ENCODE measurements around the gene ENPP6. TPM values are rescaled to one million over a fixed set of nuclear protein-coding genes. Genes with fewer than 3 reads are reported as not detected.

The ENPP6 gene
- total RNA-seq, 2 experiments from 2014 or later, result 0.47 to 0.75 TPM

DNA sequence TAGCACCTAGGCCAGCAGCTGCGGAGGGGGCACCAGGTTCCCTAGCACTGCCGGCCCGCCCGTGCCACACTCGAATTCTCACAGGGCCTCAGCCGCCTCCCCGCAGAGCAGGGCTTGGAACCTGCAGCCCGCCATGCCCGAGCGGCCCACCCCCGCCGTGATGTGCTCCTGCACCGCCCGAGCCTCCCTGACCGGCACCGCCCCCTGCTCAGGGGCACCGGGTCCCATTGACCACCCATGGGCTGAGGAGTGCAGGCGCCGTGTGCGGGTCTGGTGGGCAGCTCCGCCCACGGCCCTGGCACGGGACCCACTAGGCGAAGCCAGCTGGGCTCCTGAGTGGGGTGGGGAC is 35.4 kb upstream of the ENPP6 start:
- H3K36me3 Mint-ChIP-seq (ENCODE audit: low read depth), result no peaks in the 10 kb centered on the region
- no peaks in the 10 kb centered on the region for H3K9me3 Mint-ChIP-seq
- POLR2A ChIA-PET, result interaction anchor here (0.6 kb wide), 1 partner anchor 481 kb away, joined by 3 read pairs; the partner anchor contains the start of gene CENPU
- CTCF ChIA-PET, result interaction anchor here (0.6 to 5.6 kb wide), 4 partner anchors 12 to 584 kb away, joined by 3 to 60 read pairs (median 4); no protein-coding TSS in a partner anchor
- peaks cover 2% of the 10 kb centered on the region for H3K27me3 Mint-ChIP-seq
- DNase-seq, result no peak
- H3K27ac Mint-ChIP-seq, result no peak overlapping the region
- no peak overlapping the region for H3K4me3 Mint-ChIP-seq
- peaks cover 7% of the 10 kb centered on the region for H3K4me1 Mint-ChIP-seq

DNA sequence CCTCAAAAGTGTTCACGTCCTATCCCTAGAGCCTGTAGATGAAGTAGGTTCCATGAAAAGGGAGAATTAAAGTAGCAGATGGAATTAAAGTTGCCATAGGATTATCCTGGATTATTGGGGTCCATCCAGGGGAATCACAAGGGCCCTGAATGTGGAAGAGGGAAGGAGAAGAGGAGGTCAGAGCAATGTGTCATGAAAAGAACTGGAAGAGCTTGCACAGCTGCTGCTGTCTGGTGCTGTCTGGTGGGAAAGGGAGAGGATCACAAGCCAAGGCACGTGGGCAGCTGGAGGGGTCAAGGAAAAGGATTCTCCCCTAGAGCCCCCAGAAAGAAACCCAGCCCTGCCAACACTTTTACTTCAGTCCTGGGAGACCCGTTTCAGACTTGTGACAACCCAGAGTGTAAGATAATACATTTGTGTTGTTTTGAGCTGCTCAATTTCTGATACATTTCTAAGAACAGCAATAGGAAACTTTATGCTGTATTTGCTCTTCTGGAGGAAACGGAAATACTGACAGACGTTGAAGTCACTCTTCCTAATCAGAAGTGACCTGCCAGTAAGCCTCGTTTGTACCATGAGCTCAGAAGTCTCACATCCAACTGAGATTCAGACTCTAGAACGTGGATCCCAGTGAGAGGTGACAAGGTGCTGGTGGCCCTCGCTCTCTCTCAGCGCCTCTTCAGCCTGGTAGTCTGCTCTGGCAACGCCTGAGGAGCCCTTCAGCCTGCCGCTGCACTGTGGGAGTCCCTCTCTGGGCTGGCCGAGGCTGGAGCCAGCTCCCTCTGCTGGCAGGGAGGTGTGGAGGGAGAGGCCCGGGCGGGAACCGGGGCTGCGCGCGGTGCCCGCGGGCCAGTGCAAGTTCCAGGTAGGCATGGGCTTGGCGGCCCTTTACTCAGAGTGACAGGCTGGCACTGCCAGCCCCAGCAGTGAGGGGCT is 34.7 kb upstream of the ENPP6 start:
- Mint-ChIP-seq H3K27me3 (peaks cover 4% of the 10 kb centered on the region), H3K36me3 (ENCODE audit: low read depth) (no peaks in the 10 kb centered on the region), H3K4me3 (no peak overlapping the region), H3K27ac (no peak overlapping the region), H3K4me1 (peaks cover 7% of the 10 kb centered on the region), H3K9me3 (no peaks in the 10 kb centered on the region)
- POLR2A ChIA-PET, result no interaction called here
- CTCF ChIA-PET, result interaction anchor here (0.6 to 5.6 kb wide), 6 partner anchors 10 to 585 kb away, joined by 3 to 60 read pairs (median 4); no protein-coding TSS in a partner anchor
- no peak for DNase-seq

- Mint-ChIP-seq H3K4me1 (peaks cover 7% of the 10 kb centered on the region), H3K4me3 (no peak overlapping the region), H3K27me3 (peaks cover 6% of the 10 kb centered on the region), H3K27ac (no peak overlapping the region), H3K36me3 (ENCODE audit: low read depth) (no peaks in the 10 kb centered on the region), H3K9me3 (no peaks in the 10 kb centered on the region)
- ChIA-PET POLR2A (no interaction called here), CTCF (interaction anchor here (1.0 to 5.6 kb wide), 7 partner anchors 8 to 490 kb away, joined by 3 to 60 read pairs (median 3); no protein-coding TSS in a partner anchor)
- no peak for DNase-seq
Observed at GRCh38 chr4:184251670-184251980, 34.0 kb upstream of the ENPP6 start.

DNA sequence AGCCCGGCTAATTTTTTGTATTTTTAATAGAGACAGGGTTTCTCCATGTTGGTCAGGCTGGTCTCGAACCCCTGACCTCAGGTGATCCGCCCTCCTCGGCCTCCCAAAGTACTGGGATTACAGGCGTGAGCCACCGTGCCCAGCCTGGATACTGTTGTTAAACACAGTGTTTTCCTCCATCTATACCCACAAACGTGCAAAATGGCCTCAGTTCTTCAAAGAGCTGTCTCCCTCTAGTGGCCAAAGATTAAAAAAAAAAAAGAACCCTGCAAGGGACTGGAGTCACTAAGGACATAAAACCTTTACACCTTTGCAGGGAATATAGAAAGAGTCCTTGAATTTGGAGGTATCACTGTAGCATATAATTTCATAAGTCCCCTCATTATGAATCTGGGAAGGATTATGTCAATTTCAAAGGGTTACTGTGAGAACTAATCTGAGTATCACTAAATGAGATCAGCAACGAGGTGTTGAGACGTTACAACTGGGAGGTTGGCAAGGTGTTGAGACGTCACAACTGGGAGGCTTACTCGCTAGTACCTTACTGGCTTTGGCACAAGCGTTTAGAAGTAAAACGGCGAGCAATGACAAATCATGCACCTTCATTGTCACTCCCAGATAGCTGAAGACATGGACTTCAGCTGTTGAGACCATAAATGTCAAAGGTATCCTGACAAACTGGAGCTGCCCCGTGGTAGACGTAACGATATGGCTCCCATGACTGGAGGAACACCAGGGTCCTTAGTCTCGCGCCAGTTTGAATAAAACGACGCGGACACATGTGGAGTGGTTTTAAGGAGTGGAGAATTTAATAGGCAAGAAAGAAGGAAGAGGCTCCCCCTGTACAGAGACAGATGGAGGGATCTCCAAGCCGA is 33.4 kb upstream of the ENPP6 start:
- no peaks in the 10 kb centered on the region for H3K36me3 Mint-ChIP-seq (ENCODE audit: low read depth)
- ChIA-PET CTCF (interaction anchor here (1.0 to 5.6 kb wide), 7 partner anchors 9 to 491 kb away, joined by 3 to 60 read pairs (median 3); no protein-coding TSS in a partner anchor), POLR2A (no interaction called here)
- peaks cover 7% of the 10 kb centered on the region for H3K4me1 Mint-ChIP-seq
- H3K4me3 Mint-ChIP-seq, result no peak overlapping the region
- DNase-seq, result peak; percentile 38
- no peak overlapping the region for H3K27ac Mint-ChIP-seq
- H3K9me3 Mint-ChIP-seq, result no peaks in the 10 kb centered on the region
- peaks cover 6% of the 10 kb centered on the region for H3K27me3 Mint-ChIP-seq

- Mint-ChIP-seq H3K36me3 (ENCODE audit: low read depth) (no peaks in the 10 kb centered on the region), H3K4me3 (no peak overlapping the region), H3K27me3 (peaks cover 6% of the 10 kb centered on the region), H3K27ac (no peak overlapping the region), H3K9me3 (peaks cover 2% of the 10 kb centered on the region), H3K4me1 (peaks cover 7% of the 10 kb centered on the region)
- CTCF ChIA-PET, result interaction anchor here (1.5 to 1.7 kb wide), 2 partner anchors 13 kb away, joined by 4 to 5 read pairs; no protein-coding TSS in a partner anchor
- POLR2A ChIA-PET, result no interaction called here
- no peak for DNase-seq
Observed at GRCh38 chr4:184248216-184248615, 30.5 kb upstream of the ENPP6 start.

DNA sequence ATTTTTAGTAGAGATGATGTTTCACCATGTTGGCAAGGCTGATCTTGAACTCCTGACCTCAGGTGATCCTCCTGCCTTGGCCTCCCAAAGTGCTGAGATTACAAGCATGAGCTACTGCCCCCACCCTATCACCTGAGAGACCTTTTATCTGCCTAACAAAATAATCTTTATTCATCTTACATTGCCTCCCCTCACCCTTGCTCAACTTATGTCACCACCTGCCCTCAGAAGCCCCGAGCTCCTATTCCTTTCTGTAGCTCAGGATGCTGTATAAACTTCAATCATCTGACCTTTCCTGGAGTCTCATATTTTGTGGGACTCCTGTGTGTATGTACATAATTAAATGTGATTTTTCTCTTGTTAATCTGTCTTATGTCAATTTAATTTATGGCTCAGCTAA is 29.7 kb upstream of the ENPP6 start:
- Mint-ChIP-seq H3K9me3 (peaks cover 2% of the 10 kb centered on the region), H3K4me1 (peaks cover 7% of the 10 kb centered on the region), H3K27me3 (peaks cover 6% of the 10 kb centered on the region), H3K27ac (no peak overlapping the region), H3K36me3 (ENCODE audit: low read depth) (no peaks in the 10 kb centered on the region), H3K4me3 (no peak overlapping the region)
- POLR2A ChIA-PET, result no interaction called here
- CTCF ChIA-PET, result interaction anchor here (0.7 to 1.7 kb wide), 7 partner anchors 13 to 78 kb away, joined by 3 to 7 read pairs (median 4); no protein-coding TSS in a partner anchor
- no peak for DNase-seq

GRCh38 chr4:184246426-184246825 is 28.8 kb upstream of the ENPP6 start:
- H3K27ac Mint-ChIP-seq, result no peak overlapping the region
- H3K4me1 Mint-ChIP-seq, result peaks cover 7% of the 10 kb centered on the region
- POLR2A ChIA-PET, result no interaction called here
- H3K36me3 Mint-ChIP-seq (ENCODE audit: low read depth), result no peaks in the 10 kb centered on the region
- no peak for DNase-seq
- H3K4me3 Mint-ChIP-seq, result no peak overlapping the region
- CTCF ChIA-PET, result interaction anchor here (0.8 to 1.7 kb wide), 4 partner anchors 14 to 49 kb away, joined by 3 to 4 read pairs (median 4); no protein-coding TSS in a partner anchor
- peaks cover 2% of the 10 kb centered on the region for H3K9me3 Mint-ChIP-seq
- peaks cover 6% of the 10 kb centered on the region for H3K27me3 Mint-ChIP-seq

DNA sequence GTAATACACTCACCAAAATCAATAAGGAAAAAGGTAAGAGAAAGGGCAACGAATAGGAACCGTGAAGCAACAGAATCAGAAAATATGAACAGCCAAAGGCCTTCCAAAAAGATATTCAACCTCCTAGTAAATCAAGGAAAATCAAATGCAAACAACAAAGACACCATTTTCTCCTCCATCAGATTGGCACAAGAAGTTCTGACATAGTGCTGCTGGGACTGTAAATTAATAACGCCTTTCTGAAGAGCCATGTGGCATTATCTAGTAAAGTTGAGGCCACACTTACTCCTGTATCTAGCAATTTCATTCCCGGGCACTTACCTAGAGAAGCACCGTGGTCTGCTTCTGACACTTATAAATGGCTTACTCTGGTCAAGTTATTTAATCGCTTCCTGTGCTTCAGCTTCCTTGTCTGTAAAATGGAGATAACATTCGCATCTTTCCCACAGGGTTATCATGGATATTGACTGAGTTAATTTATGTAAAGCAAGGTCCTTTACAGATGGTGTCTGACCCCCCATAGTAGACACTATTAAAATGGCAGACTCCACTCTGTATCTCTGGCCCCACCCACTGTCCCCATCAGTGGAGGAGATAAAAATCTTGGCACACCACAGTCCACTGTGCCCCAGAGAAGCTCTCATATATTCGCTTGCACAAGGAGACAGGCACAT is 20.5 kb upstream of the ENPP6 start:
- H3K27me3 Mint-ChIP-seq, result no peaks in the 10 kb centered on the region
- CTCF ChIA-PET, result interaction anchor here (0.6 to 1.7 kb wide), 7 partner anchors 14 to 858 kb away, joined by 3 to 11 read pairs (median 4); partner anchors contain the start of gene ENPP6
- POLR2A ChIA-PET, result no interaction called here
- H3K4me3 Mint-ChIP-seq, result no peak overlapping the region
- no peaks in the 10 kb centered on the region for H3K9me3 Mint-ChIP-seq
- no peak for DNase-seq
- H3K27ac Mint-ChIP-seq, result peak overlapping the region; percentile 70
- H3K36me3 Mint-ChIP-seq (ENCODE audit: low read depth), result no peaks in the 10 kb centered on the region
- H3K4me1 Mint-ChIP-seq, result peaks cover 26% of the 10 kb centered on the region

- Mint-ChIP-seq H3K36me3 (ENCODE audit: low read depth) (no peaks in the 10 kb centered on the region), H3K9me3 (no peaks in the 10 kb centered on the region), H3K4me3 (peak overlapping the region; percentile 28), H3K27ac (peak overlapping the region; percentile 70), H3K4me1 (peaks cover 26% of the 10 kb centered on the region), H3K27me3 (no peaks in the 10 kb centered on the region)
- POLR2A ChIA-PET, result no interaction called here
- CTCF ChIA-PET, result interaction anchor here (0.6 to 1.7 kb wide), 7 partner anchors 15 to 859 kb away, joined by 3 to 11 read pairs (median 4); partner anchors contain the start of gene ENPP6
- peak; percentile 68 for DNase-seq
Observed at GRCh38 chr4:184237612-184238011, 19.9 kb upstream of the ENPP6 start.

DNA sequence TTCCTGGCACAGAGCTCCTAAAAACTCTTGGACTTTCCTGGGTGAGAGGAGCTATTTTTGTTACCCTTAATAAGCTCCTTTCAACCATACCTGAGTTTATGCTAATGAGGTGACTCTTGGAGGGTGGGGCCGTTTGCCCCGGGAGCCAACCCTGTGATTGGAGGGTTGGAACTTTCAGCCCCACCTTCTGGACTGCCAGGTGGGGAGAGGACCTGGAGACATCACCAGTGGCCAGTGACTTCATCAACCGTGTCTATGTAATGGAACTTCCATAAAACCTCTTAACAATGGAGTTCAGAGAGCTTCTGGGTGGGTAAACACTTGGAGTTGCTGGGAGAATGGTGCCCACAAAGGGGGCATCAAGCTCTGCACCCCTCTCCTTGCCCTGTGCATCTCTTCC is 17.9 kb upstream of the ENPP6 start:
- H3K27me3 Mint-ChIP-seq, result no peaks in the 10 kb centered on the region
- POLR2A ChIA-PET, result no interaction called here
- no peaks in the 10 kb centered on the region for H3K36me3 Mint-ChIP-seq (ENCODE audit: low read depth)
- H3K27ac Mint-ChIP-seq, result no peak overlapping the region
- DNase-seq, result no peak
- CTCF ChIA-PET, result interaction anchor here (0.8 to 1.6 kb wide), 6 partner anchors 8 to 30 kb away, joined by 3 to 5 read pairs (median 5); no protein-coding TSS in a partner anchor
- no peaks in the 10 kb centered on the region for H3K9me3 Mint-ChIP-seq
- H3K4me1 Mint-ChIP-seq, result peaks cover 29% of the 10 kb centered on the region
- no peak overlapping the region for H3K4me3 Mint-ChIP-seq

DNA sequence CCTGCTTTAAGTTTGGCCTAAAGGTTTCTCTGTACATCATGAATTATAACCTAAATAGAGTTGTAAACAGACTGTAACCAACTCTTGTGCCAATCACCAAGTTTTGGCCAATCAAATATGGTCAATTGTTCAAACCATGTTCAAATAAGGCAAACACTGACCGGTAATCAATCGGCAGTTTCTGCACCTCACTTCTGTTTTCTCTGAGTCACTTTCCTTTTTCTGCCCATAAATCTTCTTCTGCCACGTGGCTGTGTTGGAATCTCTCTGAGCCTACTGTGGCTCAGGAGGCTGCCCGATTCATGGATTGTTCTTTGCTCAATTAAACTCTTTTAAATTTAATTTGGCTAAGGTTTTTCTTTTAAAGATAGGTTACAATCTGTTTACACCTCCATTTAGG is 16.5 kb upstream of the ENPP6 start:
- Mint-ChIP-seq H3K4me1 (peaks cover 42% of the 10 kb centered on the region), H3K27ac (no peak overlapping the region), H3K36me3 (ENCODE audit: low read depth) (no peaks in the 10 kb centered on the region), H3K27me3 (no peaks in the 10 kb centered on the region), H3K9me3 (no peaks in the 10 kb centered on the region), H3K4me3 (no peak overlapping the region)
- ChIA-PET POLR2A (no interaction called here), CTCF (interaction anchor here (1.6 kb wide), 2 partner anchors 10 to 14 kb away, joined by 5 read pairs; no protein-coding TSS in a partner anchor)
- DNase-seq, result no peak

- Mint-ChIP-seq H3K27me3 (no peaks in the 10 kb centered on the region), H3K36me3 (ENCODE audit: low read depth) (no peaks in the 10 kb centered on the region), H3K4me3 (no peak overlapping the region), H3K27ac (no peak overlapping the region), H3K9me3 (no peaks in the 10 kb centered on the region), H3K4me1 (peaks cover 47% of the 10 kb centered on the region)
- DNase-seq, result no peak
- ChIA-PET POLR2A (no interaction called here), CTCF (interaction anchor here (1.3 to 1.7 kb wide), 2 partner anchors 9 to 31 kb away, joined by 4 read pairs; no protein-coding TSS in a partner anchor)
Observed at GRCh38 chr4:184232975-184233374, 15.3 kb upstream of the ENPP6 start.
